Kidney (tissue), 14 donors: ENCODE data around the gene ZSCAN9. TPM values are rescaled to one million over a fixed set of nuclear protein-coding genes. Genes with fewer than 3 reads are reported as not detected.

ENCODE experiments used
- DNase-seq, 5 donors: peaks; one replicate each; pipeline ENCODE4 v3.0.0-alpha.2; 2013 to 2020
- FAIRE-seq: peaks from 2 replicates; lab custom pipeline; 2012; peaks lifted over from hg19 to GRCh38; lab: Jason Lieb, UNC
- H3K27ac ChIP-seq, 2 donors: one replicate each; pipeline ENCODE4 v1.7.0; 2013; ENCODE audit warnings: low read depth in 2 of 2, low read length in 2 of 2, inconsistent platforms in 1 of 2
- H3K27me3 ChIP-seq: one replicate; pipeline ENCODE4 v1.7.1; 2013; ENCODE audit warnings: low read length, inconsistent platforms; ENCODE audit not compliant: control insufficient read depth, insufficient read depth
- H3K36me3 ChIP-seq, 3 donors: one replicate each; pipeline versions ENCODE4 v1.7.0 to v1.7.1; 2013; ENCODE audit warnings: low read length in 3 of 3, control low read depth in 1 of 3, inconsistent platforms in 1 of 3; ENCODE audit not compliant: insufficient read depth in 3 of 3, control insufficient read depth in 2 of 3
- H3K4me1 ChIP-seq, 3 donors: one replicate each; pipeline versions ENCODE4 v1.7.0 to v1.7.1; 2013; ENCODE audit warnings: low read length in 3 of 3, inconsistent platforms in 1 of 3, low read depth in 1 of 3; ENCODE audit not compliant: control insufficient read depth in 2 of 3, insufficient read depth in 2 of 3
- H3K4me3 ChIP-seq, 3 donors: one replicate each; pipeline versions ENCODE4 v1.7.0 to v1.8.1; 2013; ENCODE audit warnings: low read length in 3 of 3, control low read depth in 1 of 3, inconsistent platforms in 1 of 3
- H3K9ac ChIP-seq, 3 donors: one replicate each; pipeline versions ENCODE4 v1.7.0 to v1.7.1; 2013; ENCODE audit warnings: low read length in 3 of 3, control low read depth in 1 of 3, inconsistent platforms in 1 of 3
- H3K9me3 ChIP-seq, 3 donors: one replicate each; pipeline versions ENCODE4 v1.7.0 to v1.7.1; 2013; ENCODE audit warnings: low read length in 3 of 3, control low read depth in 1 of 3, inconsistent platforms in 1 of 3; ENCODE audit not compliant: control insufficient read depth in 2 of 3, insufficient read depth in 1 of 3
- intact Hi-C: fragments of 100-400 bp; cut with DNase I; formaldehyde crosslinking; loops from one replicate; pipeline ENCODE4 v1.11.1; 2022
- polyA plus RNA-seq: library from polyadenylated mRNA; stranded (reverse); fragments of 350-450 nt; fragmentation: Illumina TruSeq; extraction: RNeasy Lipid Tissue Mini Kit (QIAGEN cat#74804); gene quantifications from one replicate; pipeline ENCODE4 v1.2.3, GENCODE V29; 2014; ENCODE audit warnings: low read depth, low replicate concordance; ENCODE audit not compliant: insufficient read depth
- total RNA-seq: library from RNA; stranded (reverse); fragmentation: NEBNext Ultra II Directional; extraction: Animal tissue kit (Norgen Biotek cat#: 25700); gene quantifications from one replicate; pipeline ENCODE4 v1.2.1, GENCODE V29; 2021
- TF ChIP-seq, protein P1 (sequence below): IDR thresholded peaks from 3 replicates; pipeline ENCODE4 v1.5.1; 2012; ENCODE audit warnings: mild to moderate bottlenecking, moderate library complexity, borderline replicate concordance; ENCODE audit not compliant: insufficient read depth; ENCODE audit errors: extremely low read depth
- donor health status: control.
- donor health status: control.
- donor health status: control.
- donor health status: control.
- donor health status: control.
- donor health status: DM: yes; HTN: yes; CAD: no.
- donor health status: Normal renal cell carcinoma (clear cell type).

Gene ZSCAN9
- total and polyA plus RNA-seq, 2 donors from 2014 or later: 8.1 to 15.6 TPM

DNA sequence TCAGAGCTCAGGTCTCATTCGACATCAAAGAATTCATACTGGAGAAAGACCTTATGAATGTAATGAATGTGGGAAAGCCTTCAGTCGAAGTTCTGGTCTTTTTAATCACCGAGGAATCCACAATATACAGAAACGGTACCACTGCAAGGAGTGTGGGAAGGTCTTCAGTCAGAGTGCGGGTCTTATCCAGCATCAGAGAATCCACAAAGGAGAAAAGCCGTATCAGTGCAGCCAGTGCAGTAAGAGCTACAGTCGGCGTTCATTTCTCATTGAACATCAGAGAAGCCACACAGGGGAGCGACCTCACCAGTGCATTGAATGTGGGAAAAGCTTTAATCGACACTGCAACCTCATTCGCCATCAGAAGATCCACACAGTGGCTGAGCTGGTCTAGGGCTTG is 7.7 kb downstream of the ZSCAN9 start:
- no peak for DNase-seq
- H3K4me1 ChIP-seq: no peaks in the 10 kb centered on the region
- no peaks in the 10 kb centered on the region for H3K27me3 ChIP-seq
- intact Hi-C loops: no loop called here
- no peaks in the 10 kb centered on the region for H3K9me3 ChIP-seq
- peaks cover 13 to 33% (median 18%) of the 10 kb centered on the region in 3 donors for H3K36me3 ChIP-seq
- TF ChIP-seq, protein P1, sequence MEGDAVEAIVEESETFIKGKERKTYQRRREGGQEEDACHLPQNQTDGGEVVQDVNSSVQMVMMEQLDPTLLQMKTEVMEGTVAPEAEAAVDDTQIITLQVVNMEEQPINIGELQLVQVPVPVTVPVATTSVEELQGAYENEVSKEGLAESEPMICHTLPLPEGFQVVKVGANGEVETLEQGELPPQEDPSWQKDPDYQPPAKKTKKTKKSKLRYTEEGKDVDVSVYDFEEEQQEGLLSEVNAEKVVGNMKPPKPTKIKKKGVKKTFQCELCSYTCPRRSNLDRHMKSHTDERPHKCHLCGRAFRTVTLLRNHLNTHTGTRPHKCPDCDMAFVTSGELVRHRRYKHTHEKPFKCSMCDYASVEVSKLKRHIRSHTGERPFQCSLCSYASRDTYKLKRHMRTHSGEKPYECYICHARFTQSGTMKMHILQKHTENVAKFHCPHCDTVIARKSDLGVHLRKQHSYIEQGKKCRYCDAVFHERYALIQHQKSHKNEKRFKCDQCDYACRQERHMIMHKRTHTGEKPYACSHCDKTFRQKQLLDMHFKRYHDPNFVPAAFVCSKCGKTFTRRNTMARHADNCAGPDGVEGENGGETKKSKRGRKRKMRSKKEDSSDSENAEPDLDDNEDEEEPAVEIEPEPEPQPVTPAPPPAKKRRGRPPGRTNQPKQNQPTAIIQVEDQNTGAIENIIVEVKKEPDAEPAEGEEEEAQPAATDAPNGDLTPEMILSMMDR: no peak
- H3K4me3 ChIP-seq: no peak overlapping the region
- H3K9ac ChIP-seq: no peak overlapping the region
- FAIRE-seq: no peak
- no peak overlapping the region for H3K27ac ChIP-seq

DNA sequence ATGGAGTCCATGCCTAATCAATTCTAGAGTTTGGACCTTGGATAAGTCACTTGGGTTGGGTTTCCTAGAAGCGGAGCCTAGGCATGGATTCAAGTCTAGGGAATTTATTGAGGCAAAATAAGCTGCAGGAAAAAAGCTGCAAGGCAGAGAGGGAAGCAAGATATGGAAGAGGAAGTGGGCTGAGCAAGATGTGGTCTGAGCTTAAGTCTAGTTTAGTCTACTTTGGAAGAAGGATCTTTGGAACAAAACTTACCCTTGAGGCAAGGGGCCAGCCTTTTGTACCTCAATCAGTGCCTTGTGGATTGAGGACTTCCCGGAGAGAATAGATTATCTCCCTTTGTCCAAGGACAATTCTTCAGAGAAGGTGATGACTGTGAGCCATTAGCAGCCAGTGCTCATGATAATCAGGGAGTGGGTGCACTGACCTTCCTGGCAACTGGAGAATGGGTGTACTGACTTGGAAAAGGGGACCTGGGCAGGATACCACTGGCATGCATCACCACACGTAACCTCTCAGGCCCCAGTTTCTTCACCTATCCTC is 10.9 kb downstream of the ZSCAN9 start:
- Histone ChIP-seq H3K4me1 (no peaks in the 10 kb centered on the region), H3K27ac (no peak overlapping the region), H3K27me3 (no peaks in the 10 kb centered on the region), H3K36me3 (peaks cover 3 to 11% (median 4%) of the 10 kb centered on the region in 3 donors), H3K9me3 (no peaks in the 10 kb centered on the region), H3K9ac (no peak overlapping the region), H3K4me3 (no peak overlapping the region)
- TF ChIP-seq, protein P1: no peak
- intact Hi-C loops: no loop called here
- DNase-seq: no peak
- no peak for FAIRE-seq

DNA sequence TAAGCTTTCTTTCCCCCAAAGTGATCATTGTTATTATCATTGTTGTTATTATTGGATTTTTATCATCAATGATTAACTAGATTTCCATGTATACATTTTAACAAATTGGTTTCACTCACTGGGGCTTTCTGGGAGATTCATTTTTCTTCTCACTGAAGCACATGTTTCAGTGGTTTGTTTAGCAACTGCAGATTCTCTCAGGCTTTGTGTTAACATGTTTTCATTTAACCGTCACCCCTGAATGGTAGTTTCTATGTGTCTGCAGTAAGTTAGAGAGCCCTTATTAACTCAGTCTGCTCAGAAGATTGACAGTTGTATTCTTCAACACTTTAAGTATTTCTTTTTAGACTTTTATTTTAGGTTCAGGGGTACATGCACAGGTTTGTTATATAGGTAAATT is 14.6 kb downstream of the ZSCAN9 start:
- H3K4me3 ChIP-seq: no peak overlapping the region
- no peak overlapping the region for H3K27ac ChIP-seq
- no peaks in the 10 kb centered on the region for H3K4me1 ChIP-seq
- no peak for DNase-seq
- intact Hi-C loops: no loop called here
- peaks cover 0 to 2% (median 0%) of the 10 kb centered on the region in 3 donors for H3K36me3 ChIP-seq
- no peak for FAIRE-seq
- TF ChIP-seq, protein P1: no peak
- no peaks in the 10 kb centered on the region for H3K9me3 ChIP-seq
- no peaks in the 10 kb centered on the region for H3K27me3 ChIP-seq
- H3K9ac ChIP-seq: no peak overlapping the region

DNA sequence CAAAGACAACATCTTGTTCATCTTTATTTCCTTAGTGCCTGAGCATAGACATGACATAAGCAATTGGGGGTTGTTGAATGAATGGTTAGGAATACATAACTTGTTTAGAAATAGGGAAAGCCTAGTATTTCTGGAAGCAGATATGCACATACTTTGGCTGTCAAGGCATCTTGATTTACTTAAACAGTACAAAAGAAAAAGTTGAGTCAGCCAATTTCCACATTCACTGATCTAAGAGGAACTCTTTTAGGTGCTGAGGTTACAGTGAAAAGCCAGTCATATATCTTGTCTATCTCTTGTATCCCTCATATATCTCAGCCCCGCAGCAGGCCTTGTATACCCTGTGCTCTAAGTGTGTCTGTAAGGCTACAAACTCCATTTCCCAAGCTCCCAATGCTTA is 15.4 kb downstream of the ZSCAN9 start:
- FAIRE-seq: no peak
- TF ChIP-seq, protein P1: no peak

More for the DNA sequence above, 15.4 kb downstream of the ZSCAN9 start:
- no peak for DNase-seq
- Histone ChIP-seq H3K27ac (no peak overlapping the region), H3K4me3 (no peak overlapping the region), H3K9ac (no peak overlapping the region), H3K4me1 (no peaks in the 10 kb centered on the region), H3K27me3 (no peaks in the 10 kb centered on the region), H3K36me3 (peaks cover under 1 to 10% (median 7%) of the 10 kb centered on the region in 3 donors), H3K9me3 (no peaks in the 10 kb centered on the region)
- intact Hi-C loops: no loop called here
